ENCODE measurements around the gene SIPA1L3. TPM values are rescaled to one million over a fixed set of nuclear protein-coding genes. Genes with fewer than 3 reads are reported as not detected.

Gene SIPA1L3
- polyA plus RNA-seq, 2 of the 4 experiments (the other 2 are of a cell fraction) = 28.9 to 50.6 TPM

GRCh38 chr19:37938353-37938752 is 31.3 kb downstream of the SIPA1L3 start:
- POLR2A ChIA-PET = interaction anchor here (0.7 kb wide), 1 partner anchor 195 kb away, joined by 3 read pairs; no protein-coding TSS in a partner anchor

GRCh38 chr19:37941782-37942515 is 34.9 kb downstream of the SIPA1L3 start:
- Histone ChIP-seq H3K27ac (peak overlapping the region; percentile 80 to 86), H3K9me3 (peaks cover 18% of the 10 kb centered on the region), H3K4me2 (peak overlapping the region; percentile 80), H3K4me1 (peaks cover 61% of the 10 kb centered on the region), H3K4me3 (peak overlapping the region; percentile 4; the same call in 2 of the 3 replicates)
- FAIRE-seq = peak; percentile 100
- DNase-seq (ENCODE audit: low read depth in 1 of 2, low spot score in 1 of 2) = peak; percentile 85 to 98
- ChIA-PET POLR2A (interaction anchor here (0.6 to 3.3 kb wide), 7 partner anchors 10 to 741 kb away, joined by 3 to 37 read pairs (median 5); no protein-coding TSS in a partner anchor), CTCF (interaction anchor here (0.7 to 1.7 kb wide), 6 partner anchors 10 to 59 kb away, joined by 3 to 5 read pairs (median 3); no protein-coding TSS in a partner anchor)
- ATAC-seq = peak; percentile 70 to 84
- 3% methylated on average over 12 of the region's 12 CpGs for WGBS (ENCODE audit: missing lambda C conversion rate)
- TF ChIP-seq HOXB5 (CRISPR knock-in tag; IDR thresholded peaks at IDR 0.05) (peak; percentile 67; the same call in 1 of the 2 replicates), NPAS2 (CRISPR knock-in tag; IDR thresholded peaks at IDR 0.05; ENCODE audit: borderline replicate concordance) (no peak), REST (IDR thresholded peaks at IDR 0.05) (no peak), PBX3 (IDR thresholded peaks at IDR 0.05) (peak; percentile 88; the same call in 1 of the 2 replicates), EP300 (IDR thresholded peaks at IDR 0.05) (peak; percentile 79 to 92; a peak in 4 of 5 replicates), POLR2A (IDR thresholded peaks at IDR 0.05; ENCODE audit: low read length) (no peak), POLR2AphosphoS2 (conservative IDR thresholded peaks at IDR 0.05; ENCODE audit: low read length) (peak; percentile 68; the same call in 1 of the 2 replicates), ZNF302 (CRISPR knock-in tag; IDR thresholded peaks at IDR 0.05) (no peak), HES2 (IDR thresholded peaks at IDR 0.05) (peak; percentile 68), JUN (IDR thresholded peaks at IDR 0.05) (peak; percentile 89 to 94), SMC3 (IDR thresholded peaks at IDR 0.05) (peak; percentile 5; the same call in 1 of the 3 replicates), BCL3 (IDR thresholded peaks at IDR 0.05) (peak; percentile 89), GATA3 (IDR thresholded peaks at IDR 0.05; ENCODE audit: borderline replicate concordance) (peak; percentile 99), EHMT2 (IDR thresholded peaks at IDR 0.05; ENCODE audit: low read depth) (no peak), ATOH8 (CRISPR knock-in tag; IDR thresholded peaks at IDR 0.05; ENCODE audit: low read depth) (0 out of 2 replicates have a peak, but pooled peaks have one; percentile 33), EHF (CRISPR knock-in tag; IDR thresholded peaks at IDR 0.05) (0 out of 2 replicates have a peak, but pooled peaks have one; percentile 79), RAD21 (conservative IDR thresholded peaks at IDR 0.05 in 1 of 2, IDR thresholded peaks at IDR 0.05 in 1 of 2) (peak in 1 of 2 experiments; percentile 39; a peak in 4 of 5 replicates), HMGXB4 (CRISPR knock-in tag; IDR thresholded peaks at IDR 0.05; ENCODE audit: borderline replicate concordance) (no peak)

More at GRCh38 chr19:37938353-37938752, 31.3 kb downstream of the SIPA1L3 start:
- Histone ChIP-seq H3K4me3 (no peak overlapping the region), H3K9me3 (peaks cover 42% of the 10 kb centered on the region), H3K27ac (no peak overlapping the region), H3K4me1 (peaks cover 56% of the 10 kb centered on the region), H3K4me2 (no peak overlapping the region)
- no peak for ATAC-seq
- CTCF ChIA-PET = interaction anchor here (0.9 to 4.5 kb wide), 9 partner anchors 10 to 317 kb away, joined by 3 to 39 read pairs (median 3); partner anchors contain the start of genes SIPA1L3 and WDR87
- TF ChIP-seq E2F6 (IDR thresholded peaks at IDR 0.05; ENCODE audit: borderline replicate concordance, low read depth) (no peak), ATOH8 (CRISPR knock-in tag; IDR thresholded peaks at IDR 0.05; ENCODE audit: low read depth) (no peak), MAFK (IDR thresholded peaks at IDR 0.05; ENCODE audit: partially characterized antibody) (peak; percentile 83)
- DNase-seq (ENCODE audit: low read depth in 1 of 2, low spot score in 1 of 2) = no peak
- FAIRE-seq = no peak
- 96% methylated on average over 1 of the region's 1 CpG for WGBS (ENCODE audit: missing lambda C conversion rate)
